Measurements from ENCODE around the gene YWHAE. TPM values are rescaled to one million over a fixed set of nuclear protein-coding genes. Genes with fewer than 3 reads are reported as not detected.

Gene YWHAE
- total and polyA plus RNA-seq, 7 donors, result 641 to 927 (median 820) TPM

DNA sequence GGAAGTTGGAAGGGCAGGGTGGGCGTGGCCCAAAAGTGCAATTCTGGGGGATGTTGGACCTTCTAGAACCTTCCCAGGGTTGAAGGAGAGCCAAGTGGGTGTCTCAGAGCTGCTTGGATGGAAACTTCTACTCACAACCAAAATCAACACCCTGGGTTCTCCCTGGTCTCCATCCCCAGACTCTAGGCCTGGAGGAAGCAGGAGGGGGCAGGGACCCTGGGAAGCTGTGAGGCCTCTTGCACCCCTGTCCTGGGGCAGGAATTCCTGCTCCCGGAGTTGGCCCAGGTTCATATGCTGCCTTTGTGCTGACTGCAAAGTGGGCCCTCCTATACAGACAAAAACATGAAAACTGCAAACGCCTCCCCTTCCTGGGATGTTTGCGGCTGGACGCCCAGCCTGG is 95.5 kb downstream of the YWHAE start:
- no peaks in the 10 kb centered on the region for H3K36me3 ChIP-seq (ENCODE audit: insufficient read depth in 1 of 2, low read depth in 1 of 2)
- whole genome bisulfite sequencing, 3 donors, result 76 to 84% (median 76%) methylated on average over 5 of the region's 5 CpGs
- no peaks in the 10 kb centered on the region for H3K4me1 ChIP-seq
- ATAC-seq, result no peak
- no peak for DNase-seq
- H3K27ac ChIP-seq, result no peak overlapping the region
- H3K27me3 ChIP-seq (ENCODE audit: insufficient read depth in 3 of 3, low read length in 2 of 3), result peaks cover 0 to 15% (median 2%) of the 10 kb centered on the region in 3 donors
- no peaks in the 10 kb centered on the region for H3K9me3 ChIP-seq
- no peak overlapping the region for H3K4me3 ChIP-seq
- intact Hi-C loops (cut with DNase I), result no loop called here
- TF ChIP-seq, protein P1, sequence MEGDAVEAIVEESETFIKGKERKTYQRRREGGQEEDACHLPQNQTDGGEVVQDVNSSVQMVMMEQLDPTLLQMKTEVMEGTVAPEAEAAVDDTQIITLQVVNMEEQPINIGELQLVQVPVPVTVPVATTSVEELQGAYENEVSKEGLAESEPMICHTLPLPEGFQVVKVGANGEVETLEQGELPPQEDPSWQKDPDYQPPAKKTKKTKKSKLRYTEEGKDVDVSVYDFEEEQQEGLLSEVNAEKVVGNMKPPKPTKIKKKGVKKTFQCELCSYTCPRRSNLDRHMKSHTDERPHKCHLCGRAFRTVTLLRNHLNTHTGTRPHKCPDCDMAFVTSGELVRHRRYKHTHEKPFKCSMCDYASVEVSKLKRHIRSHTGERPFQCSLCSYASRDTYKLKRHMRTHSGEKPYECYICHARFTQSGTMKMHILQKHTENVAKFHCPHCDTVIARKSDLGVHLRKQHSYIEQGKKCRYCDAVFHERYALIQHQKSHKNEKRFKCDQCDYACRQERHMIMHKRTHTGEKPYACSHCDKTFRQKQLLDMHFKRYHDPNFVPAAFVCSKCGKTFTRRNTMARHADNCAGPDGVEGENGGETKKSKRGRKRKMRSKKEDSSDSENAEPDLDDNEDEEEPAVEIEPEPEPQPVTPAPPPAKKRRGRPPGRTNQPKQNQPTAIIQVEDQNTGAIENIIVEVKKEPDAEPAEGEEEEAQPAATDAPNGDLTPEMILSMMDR (IDR thresholded peaks at IDR 0.05), result no peak

- H3K27me3 ChIP-seq (ENCODE audit: insufficient read depth in 3 of 3, low read length in 2 of 3), result peaks cover 0 to 32% (median 13%) of the 10 kb centered on the region in 3 donors
- ATAC-seq (no peak), DNase-seq (no peak)
- intact Hi-C loops (cut with DNase I), result no loop called here
- H3K4me1 ChIP-seq, result no peaks in the 10 kb centered on the region
- no peak overlapping the region for H3K4me3 ChIP-seq
- WGBS, 3 donors, result 76 to 85% (median 81%) methylated on average over 18 of the region's 18 CpGs
- TF ChIP-seq, protein P1 (IDR thresholded peaks at IDR 0.05), result no peak
- H3K9me3 ChIP-seq, result no peaks in the 10 kb centered on the region
- no peaks in the 10 kb centered on the region for H3K36me3 ChIP-seq (ENCODE audit: insufficient read depth in 1 of 2, low read depth in 1 of 2)
- no peak overlapping the region for H3K27ac ChIP-seq
These were observed 97.3 kb downstream of the YWHAE start for GRCh38 chr17:1302761-1303160.

- DNase-seq (no peak), ATAC-seq (no peak)
- H3K27ac ChIP-seq, result no peak overlapping the region
- H3K36me3 ChIP-seq (ENCODE audit: insufficient read depth in 1 of 2, low read depth in 1 of 2), result no peaks in the 10 kb centered on the region
- H3K27me3 ChIP-seq (ENCODE audit: insufficient read depth in 3 of 3, low read length in 2 of 3), result peaks cover 0 to 33% (median 15%) of the 10 kb centered on the region in 3 donors
- intact Hi-C loops (cut with DNase I), result no loop called here
- TF ChIP-seq, protein P1 (IDR thresholded peaks at IDR 0.05), result no peak
- no peaks in the 10 kb centered on the region for H3K4me1 ChIP-seq
- 64 to 68% (median 66%) methylated on average over 14 of the region's 14 CpGs for WGBS, 3 donors
- H3K4me3 ChIP-seq, result no peak overlapping the region
- no peaks in the 10 kb centered on the region for H3K9me3 ChIP-seq
These were observed 98.5 kb downstream of the YWHAE start for GRCh38 chr17:1301546-1301945.

DNA sequence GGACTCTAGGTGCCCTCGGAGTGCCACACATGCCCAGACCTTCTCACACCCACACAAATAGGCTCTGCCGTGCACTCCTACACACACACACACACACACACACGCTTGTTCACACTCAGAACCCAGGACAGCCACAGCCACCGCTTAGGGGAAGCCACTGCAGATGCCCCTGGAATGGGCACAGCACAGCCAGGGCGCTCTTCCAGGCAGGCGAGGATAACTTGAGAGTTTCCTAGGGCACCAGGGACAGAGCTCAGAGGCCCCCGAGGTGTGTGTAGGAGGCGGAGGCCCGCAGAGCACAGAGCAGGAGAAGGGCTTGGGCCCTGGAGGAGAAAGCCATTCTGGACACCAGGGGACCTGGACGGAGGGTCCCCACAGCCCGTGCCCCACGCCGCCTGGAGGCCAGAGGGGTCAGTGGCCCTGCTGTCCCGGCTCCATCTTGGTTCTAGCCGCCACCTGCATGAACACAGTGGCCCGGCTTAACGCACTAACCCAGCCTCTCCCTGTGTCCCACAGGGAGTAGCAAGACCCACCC is 99.6 kb downstream of the YWHAE start:
- ATAC-seq, result no peak
- TF ChIP-seq, protein P1 (IDR thresholded peaks at IDR 0.05), result no peak
- intact Hi-C loops (cut with DNase I), result no loop called here
- DNase-seq, result no peak
- 65 to 73% (median 70%) methylated on average over 17 of the region's 17 CpGs for WGBS, 3 donors
- Histone ChIP-seq H3K4me1 (no peaks in the 10 kb centered on the region), H3K4me3 (no peak overlapping the region), H3K36me3 (ENCODE audit: insufficient read depth in 1 of 2, low read depth in 1 of 2) (no peaks in the 10 kb centered on the region), H3K27ac (no peak overlapping the region), H3K27me3 (ENCODE audit: insufficient read depth in 3 of 3, low read length in 2 of 3) (peaks cover 0 to 40% (median 15%) of the 10 kb centered on the region in 3 donors), H3K9me3 (no peaks in the 10 kb centered on the region)

Measured in psoas muscle (tissue), 8 donors.